Heart left ventricle (tissue), 13 donors: ENCODE measurements around the gene XPNPEP3.

Source experiments
- CTCF ChIP-seq, 12 donors: fragments of 200-600 bp; sonication (generic) in 4 of 12; IDR thresholded peaks; one replicate each; pipeline versions ENCODE4 v1.5.0 to v1.8.0; 2018 to 2022; ENCODE audit warnings: antibody characterized with exemption in 12 of 12, mild to moderate bottlenecking in 5 of 12
- POLR2A ChIP-seq, 2 donors: fragments of 450-650 bp; IDR thresholded peaks; one replicate each; pipeline ENCODE4 v1.6.1; 2017; ENCODE audit warnings: antibody characterized with exemption in 2 of 2, mild to moderate bottlenecking in 2 of 2, moderate library complexity in 2 of 2
- donor health status: ischemic (EF 13 %, LVEDD 7.1; RV severe dilation, severe dysfunction).
- donor health status: DM: no; HTN: yes; CAD: no.
- donor health status: DM: no; HTN: no; CAD: no.
- donor health status: ischemic (EF 25% LVEDD 6.9; RV normal size, moderate dysfunction).
- donor health status: ischemic (EF 25% LVEDD 5.7; RV mildly dilated, moderate dysfunction).
- donor health status: ischemic (EF 35%, LVEDD 5.7; RV mildly dilated, moderate dysfunction).
- donor health status: nonischemic (EF 11% LVEDD 7.7; RV severe dilation, severe dysfunction).
- donor health status: DM: yes; HTN: yes; CAD: no.
- donor health status: PGD.
- donor health status: ischemic (EF 29% LVEDD 5.4; RV normal size, mild dysfunction).
- donor health status: nonischemic (EF 23%, LVEDD 6.1; RV moderate dilation, normal function).

- no peak for TF ChIP-seq CTCF (IDR thresholded peaks at IDR 0.05)
- TF ChIP-seq POLR2A (IDR thresholded peaks at IDR 0.05) = no peak
These were observed 5.1 kb downstream of the XPNPEP3 start, which contains the start of gene DNAJB7 for GRCh38 chr22:40862013-40862412.
